Mesenchymal stem cell (in vitro differentiated cells and primary cell): ENCODE results near the gene BCL7C. TPM values are rescaled to one million over a fixed set of nuclear protein-coding genes. Genes with fewer than 3 reads are reported as not detected.
A peak's percentile ranks its signal among the peaks of the same experiment; 100 is the strongest.
"Not testable (repeated sequence)": the region's sequence is repeated elsewhere in the genome, so short reads cannot be mapped to it uniquely, and the experiment has no call there.

Source experiments
- DNase-seq: peaks from one replicate; pipeline ENCODE4 v3.0.0-alpha.2; 2013
- H2AFZ ChIP-seq: one replicate; pipeline ENCODE4 v1.6.1; 2013; ENCODE audit warnings: low read depth, mild to moderate bottlenecking, control low read depth, inconsistent platforms, low read length, moderate library complexity
- H2AK5ac ChIP-seq: 2 replicates; pipeline ENCODE4 v1.6.1; 2013; ENCODE audit warnings: low read length, moderate library complexity, mild to moderate bottlenecking, inconsistent platforms; ENCODE audit not compliant: severe bottlenecking
- H2BK120ac ChIP-seq: one replicate; pipeline ENCODE4 v1.6.1; 2013; ENCODE audit warnings: low read depth, mild to moderate bottlenecking, inconsistent platforms, low read length, moderate library complexity
- H2BK12ac ChIP-seq, 2 experiments: one replicate each; pipeline ENCODE4 v1.6.1; 2013; ENCODE audit warnings: inconsistent platforms in 2 of 2, low read length in 2 of 2, mild to moderate bottlenecking in 2 of 2, moderate library complexity in 2 of 2, control low read depth in 1 of 2
- H2BK15ac ChIP-seq: one replicate; pipeline ENCODE4 v1.6.1; 2013; ENCODE audit warnings: mild to moderate bottlenecking, low read depth, inconsistent platforms; ENCODE audit not compliant: poor library complexity, severe bottlenecking
- H2BK5ac ChIP-seq: 2 replicates; pipeline ENCODE4 v1.6.1; 2013; ENCODE audit warnings: low read depth, mild to moderate bottlenecking, low read length, control low read depth, inconsistent platforms; ENCODE audit not compliant: poor library complexity, severe bottlenecking
- H3K14ac ChIP-seq, 2 experiments: one replicate each; pipeline ENCODE4 v1.6.1; 2013; ENCODE audit warnings: inconsistent platforms in 2 of 2, low read length in 2 of 2, control low read depth in 1 of 2, mild to moderate bottlenecking in 1 of 2, moderate library complexity in 1 of 2
- H3K18ac ChIP-seq, 2 experiments: one replicate each; pipeline ENCODE4 v1.6.1; 2013; ENCODE audit warnings: inconsistent platforms in 2 of 2, low read length in 2 of 2, control low read depth in 1 of 2, low read depth in 1 of 2, mild to moderate bottlenecking in 1 of 2
- H3K23ac ChIP-seq, 2 experiments: one replicate each; pipeline ENCODE4 v1.6.1; 2013; ENCODE audit warnings: inconsistent platforms in 2 of 2, low read length in 2 of 2, mild to moderate bottlenecking in 2 of 2, moderate library complexity in 2 of 2, control low read depth in 1 of 2
- H3K27ac ChIP-seq: 2 replicates; pipeline ENCODE4 v1.5.1; 2013; ENCODE audit warnings: mild to moderate bottlenecking, moderate library complexity, low read length, control low read depth, inconsistent platforms; ENCODE audit not compliant: poor library complexity, severe bottlenecking
- H3K27me3 ChIP-seq, 2 experiments: 2 replicates each; pipeline versions ENCODE4 v1.6.1 to v1.7.0; 2013; ENCODE audit warnings: low read length in 2 of 2, mild to moderate bottlenecking in 2 of 2, moderate library complexity in 2 of 2, control low read depth in 1 of 2, inconsistent platforms in 1 of 2; ENCODE audit not compliant: control insufficient read depth in 1 of 2, insufficient read depth in 1 of 2
- H3K36me3 ChIP-seq, 2 experiments: 2 replicates each; pipeline versions ENCODE4 v1.6.1 to v1.7.0; 2013; ENCODE audit warnings: low read length in 2 of 2, control low read depth in 1 of 2, inconsistent platforms in 1 of 2, low read depth in 1 of 2, mild to moderate bottlenecking in 1 of 2; ENCODE audit not compliant: insufficient read depth in 2 of 2, control insufficient read depth in 1 of 2
- H3K4ac ChIP-seq, 2 experiments: one replicate each; pipeline ENCODE4 v1.6.1; 2013; ENCODE audit warnings: inconsistent platforms in 2 of 2, low read length in 2 of 2, mild to moderate bottlenecking in 2 of 2, moderate library complexity in 2 of 2, control low read depth in 1 of 2, low read depth in 1 of 2
- H3K4me1 ChIP-seq: 2 replicates; pipeline ENCODE4 v1.6.1; 2013; ENCODE audit warnings: low read depth, low read length, control low read depth; ENCODE audit not compliant: control insufficient read depth, insufficient read depth
- H3K4me2 ChIP-seq: 2 replicates; pipeline ENCODE4 v1.6.1; 2013; ENCODE audit warnings: low read length, mild to moderate bottlenecking, inconsistent platforms; ENCODE audit not compliant: poor library complexity, severe bottlenecking
- H3K4me3 ChIP-seq, 2 experiments: 2 replicates each; pipeline versions ENCODE4 v1.5.1 to v1.7.0; 2013; ENCODE audit warnings: low read length in 2 of 2, mild to moderate bottlenecking in 2 of 2, control low read depth in 1 of 2, low read depth in 1 of 2; ENCODE audit not compliant: insufficient read depth in 1 of 2
- H3K79me1 ChIP-seq: replicated peaks from 2 replicates; pipeline ENCODE4 v1.6.1; 2013; ENCODE audit warnings: mild to moderate bottlenecking, control low read depth, low read length, inconsistent platforms; ENCODE audit not compliant: poor library complexity, severe bottlenecking
- H3K9ac ChIP-seq: 2 replicates; pipeline ENCODE4 v1.7.0; 2013; ENCODE audit warnings: mild to moderate bottlenecking, low read length, moderate library complexity
- H3K9me3 ChIP-seq: 2 replicates; pipeline ENCODE4 v1.7.0; 2013; ENCODE audit warnings: mild to moderate bottlenecking, low read length; ENCODE audit not compliant: control insufficient read depth
- H4K8ac ChIP-seq: one replicate; pipeline ENCODE4 v1.6.1; 2013; ENCODE audit warnings: inconsistent platforms, mild to moderate bottlenecking, low read length, moderate library complexity
- H4K91ac ChIP-seq: one replicate; pipeline ENCODE4 v1.6.1; 2013; ENCODE audit warnings: mild to moderate bottlenecking, low read length, inconsistent platforms
- WGBS: methylation state at CpG from one replicate; pipeline ENCODE4 v1.1.7; 2013; ENCODE audit warnings: mixed read lengths; 5-methylcytosine and 5-hydroxymethylcytosine counted together
- polyA plus RNA-seq, 2 experiments: library from polyadenylated mRNA; stranded (reverse); fragments of 200-250 nt; gene quantifications; one replicate each; pipeline ENCODE4 v1.2.3, GENCODE V29; 2013

The BCL7C gene
- polyA plus RNA-seq (2013, experiment 1 of 2): 34.4 TPM
- polyA plus RNA-seq (2013, experiment 2 of 2): 34.2 TPM

DNA sequence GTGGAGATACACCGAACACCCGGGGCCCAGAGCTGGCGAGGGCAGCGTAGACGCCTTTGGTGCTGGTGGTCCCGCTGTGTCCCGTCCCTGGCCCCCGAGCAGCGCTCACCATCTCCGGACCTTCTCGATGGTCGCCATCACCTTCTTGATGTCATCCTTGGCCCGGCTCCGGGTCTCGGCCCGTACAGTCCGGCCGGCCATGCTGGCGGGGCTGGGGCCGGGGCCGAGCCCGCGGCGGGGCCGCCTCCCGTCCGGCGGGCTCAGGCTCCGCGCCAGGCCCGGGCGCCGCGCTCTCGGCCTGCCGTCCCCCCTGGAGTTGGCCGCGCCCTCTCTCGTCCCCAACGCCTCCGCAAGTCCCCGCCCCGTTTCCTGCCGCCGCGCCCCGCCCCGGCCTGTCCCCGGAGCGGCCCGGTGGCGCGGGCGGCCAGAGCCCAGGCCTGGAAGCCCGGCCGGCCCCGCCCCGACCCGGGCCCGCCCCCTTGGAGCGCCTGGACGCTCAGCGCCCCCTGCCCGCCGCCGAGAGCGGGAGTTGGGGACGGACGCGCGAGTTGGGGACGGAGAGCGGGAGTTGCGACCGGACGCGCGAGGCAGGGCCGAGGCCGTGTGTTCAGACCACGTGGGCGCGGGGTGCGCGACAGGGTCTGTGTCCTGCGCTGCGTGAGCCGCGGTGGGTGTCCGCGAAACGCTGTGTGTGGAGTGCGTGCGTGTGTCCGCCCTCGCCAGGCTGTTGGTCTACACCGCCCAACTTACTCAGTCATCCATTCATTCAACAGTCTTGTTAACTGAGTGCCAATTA lies at the start of gene BCL7C:
BCL7C (minus strand) TSS at position 334 of the 796 bp plus-strand sequence; CDS start at position 201, 133 bp downstream.
- Histone ChIP-seq H3K27ac (peak within 1 kb of the TSS; percentile 76), H2AK5ac (no peak within 1 kb of the TSS), H3K14ac (peak within 1 kb of the TSS in 1 of 2 experiments; percentile 99), H3K9ac (peak within 1 kb of the TSS; percentile 96), H3K4me1 (peaks cover 34% of the 10 kb centered on the region), H3K36me3 (peaks cover 17 to 26% of the 10 kb centered on the region in 2 experiments), H2BK120ac (no peak within 1 kb of the TSS), H2AFZ (peak within 1 kb of the TSS; percentile 96), H4K8ac (peak within 1 kb of the TSS; percentile 95), H3K18ac (peak within 1 kb of the TSS; percentile 90 to 99), H3K9me3 (no peaks in the 10 kb centered on the region), H2BK15ac (peak within 1 kb of the TSS; percentile 60), H2BK12ac (peak within 1 kb of the TSS; percentile 50 to 90), H2BK5ac (peak within 1 kb of the TSS; percentile 53), H3K27me3 (no peaks in the 10 kb centered on the region), H3K23ac (peak within 1 kb of the TSS in 1 of 2 experiments; percentile 94), H4K91ac (peak within 1 kb of the TSS; percentile 90), H3K79me1 (peaks cover 17% of the 10 kb centered on the region), H3K4me3 (peak within 1 kb of the TSS; percentile 86 to 97), H3K4me2 (peak within 1 kb of the TSS; percentile 72), H3K4ac (peak within 1 kb of the TSS; percentile 62 to 99)
- DNase-seq: peak; percentile 88
- WGBS: 1% methylated on average over 57 of the region's 97 CpGs

DNA sequence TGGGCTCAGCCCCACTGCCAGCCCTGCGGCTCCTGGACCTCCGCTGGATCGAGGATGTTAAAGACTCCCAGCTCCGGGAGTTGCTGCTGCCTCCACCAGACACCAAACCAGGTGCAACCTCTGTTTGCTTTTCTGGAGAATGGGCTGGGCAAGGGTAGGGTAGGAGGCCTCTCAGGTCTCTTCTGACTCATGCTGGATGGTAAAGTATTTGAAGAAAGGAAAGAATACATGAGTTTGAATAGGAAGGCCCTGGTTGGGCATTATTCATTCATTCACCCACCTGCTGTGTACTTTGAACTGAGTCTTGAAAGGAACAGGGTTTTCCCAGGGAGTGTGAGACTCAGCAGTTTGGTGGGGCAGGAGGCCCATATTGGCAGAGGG lies 48.5 kb upstream of the BCL7C start:
- Histone ChIP-seq H3K27me3 (no peaks in the 10 kb centered on the region), H3K4me2 (no peak overlapping the region), H2BK15ac (no peak overlapping the region), H3K4me3 (no peak overlapping the region), H3K9ac (no peak overlapping the region), H2AK5ac (peak overlapping the region; percentile 16), H2AFZ (no peak overlapping the region), H2BK12ac (peak overlapping the region; percentile 25 to 37), H3K79me1 (peaks cover 31% of the 10 kb centered on the region), H4K8ac (peak overlapping the region; percentile 75), H3K9me3 (no peaks in the 10 kb centered on the region), H3K4ac (no peak overlapping the region), H2BK5ac (no peak overlapping the region), H3K4me1 (peaks cover 18% of the 10 kb centered on the region), H3K18ac (no peak overlapping the region), H3K36me3 (peaks cover 42 to 49% of the 10 kb centered on the region in 2 experiments), H3K27ac (no peak overlapping the region), H3K14ac (no peak overlapping the region), H2BK120ac (no peak overlapping the region), H4K91ac (peak overlapping the region; percentile 70), H3K23ac (no peak overlapping the region)
- WGBS: 94% methylated on average over 4 of the region's 4 CpGs
- DNase-seq: no peak

DNA sequence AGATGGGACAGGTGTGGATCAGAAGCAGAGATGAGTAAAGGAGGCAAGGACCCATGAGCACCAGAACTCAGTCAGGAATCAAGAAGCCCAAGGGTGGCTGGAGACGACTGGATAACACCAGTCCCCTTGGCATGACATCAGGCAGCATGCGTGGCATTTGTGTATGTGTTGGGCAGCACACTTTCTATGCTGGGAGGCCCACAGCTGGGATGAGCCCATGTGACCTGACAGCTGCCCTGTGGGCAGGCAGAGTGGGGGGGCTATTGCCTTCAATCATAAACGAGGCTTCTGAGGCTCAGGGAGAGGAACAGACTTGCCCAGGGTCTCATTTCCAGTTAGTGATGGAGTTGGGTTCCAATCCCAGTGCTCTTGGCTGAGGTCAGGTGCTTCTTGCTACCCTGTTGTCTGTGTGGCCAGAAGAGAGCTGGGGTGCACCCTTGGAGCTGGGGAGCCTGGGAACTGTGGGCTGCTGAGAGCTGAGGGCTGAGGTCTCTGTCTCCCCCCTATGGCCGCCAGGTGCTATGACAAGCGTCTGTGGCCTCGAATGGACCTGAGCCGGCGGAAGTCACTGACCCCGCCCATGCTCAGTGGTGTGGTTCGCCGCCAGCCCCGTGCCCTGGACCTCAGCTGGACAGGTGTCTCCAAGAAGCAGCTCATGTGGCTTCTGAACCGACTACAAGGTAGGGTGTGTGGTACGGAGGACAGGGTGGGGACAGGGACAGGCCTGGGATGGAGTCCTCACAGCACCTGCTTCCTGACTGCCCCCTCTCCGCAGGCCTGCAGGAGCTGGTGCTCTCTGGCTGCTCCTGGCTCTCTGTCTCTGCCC lies 47.9 kb upstream of the BCL7C start:
- Histone ChIP-seq H2BK120ac (no peak overlapping the region), H3K4me3 (no peak overlapping the region), H3K4me1 (peaks cover 17% of the 10 kb centered on the region), H3K4ac (peak overlapping the region; percentile 21 to 59), H3K9ac (peak overlapping the region; percentile 82), H3K27ac (peak overlapping the region; percentile 37), H3K23ac (no peak overlapping the region), H3K18ac (peak overlapping the region; percentile 18 to 66), H2AK5ac (peak overlapping the region; percentile 69), H2BK5ac (no peak overlapping the region), H2BK12ac (peak overlapping the region; percentile 25 to 37), H3K36me3 (peaks cover 42 to 49% of the 10 kb centered on the region in 2 experiments), H2BK15ac (peak overlapping the region; percentile 84), H3K14ac (no peak overlapping the region), H4K91ac (peak overlapping the region; percentile 70), H3K79me1 (peaks cover 35% of the 10 kb centered on the region), H3K9me3 (no peaks in the 10 kb centered on the region), H2AFZ (no peak overlapping the region), H4K8ac (peak overlapping the region; percentile 75), H3K27me3 (no peaks in the 10 kb centered on the region), H3K4me2 (peak overlapping the region; percentile 2)
- DNase-seq: peak; percentile 79
- 30% methylated on average over 12 of the region's 15 CpGs for WGBS

DNA sequence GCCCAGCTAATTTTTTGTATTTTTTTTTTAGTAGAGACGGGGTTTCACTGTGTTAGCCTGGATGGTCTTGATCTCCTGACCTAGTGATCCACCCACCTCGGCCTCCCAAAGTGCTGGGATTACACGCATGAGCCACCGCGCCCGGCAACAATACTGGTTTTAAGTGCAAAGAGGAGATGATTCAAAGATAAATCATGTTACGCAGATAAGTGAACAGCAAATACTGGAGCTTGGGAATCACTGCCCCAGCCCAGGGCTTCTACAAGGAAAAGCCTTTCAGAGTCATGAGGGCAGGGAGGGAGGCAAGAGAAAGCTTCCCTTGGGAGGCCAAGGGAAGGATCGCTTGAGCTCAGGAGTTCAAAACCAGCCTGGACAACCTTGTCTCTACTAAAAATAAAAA lies 45.7 kb upstream of the BCL7C start:
- Histone ChIP-seq H3K79me1 (peaks cover 41% of the 10 kb centered on the region), H3K4me1 (peaks cover 18% of the 10 kb centered on the region), H3K27ac (peak overlapping the region; percentile 88), H3K36me3 (peaks cover 45 to 57% of the 10 kb centered on the region in 2 experiments)
- WGBS: 69% methylated on average over 8 of the region's 8 CpGs
- H3K4ac ChIP-seq, H3K18ac ChIP-seq, H3K4me2 ChIP-seq, H3K14ac ChIP-seq, H2AFZ ChIP-seq, H2BK120ac ChIP-seq, H3K27me3 ChIP-seq, H4K8ac ChIP-seq, H3K4me3 ChIP-seq, H3K23ac ChIP-seq, H3K9me3 ChIP-seq, H2BK15ac ChIP-seq, H2AK5ac ChIP-seq, H2BK12ac ChIP-seq, H2BK5ac ChIP-seq, H4K91ac ChIP-seq, H3K9ac ChIP-seq: not testable (repeated sequence)
- peak; percentile 67 for DNase-seq
